ENCODE results near the gene SYNPO2L. TPM values are rescaled to one million over a fixed set of nuclear protein-coding genes. Genes with fewer than 3 reads are reported as not detected.
"Not testable (repeated sequence)": the region's sequence is repeated elsewhere in the genome, so short reads cannot be mapped to it uniquely, and the experiment has no call there.

The SYNPO2L gene, protein sequence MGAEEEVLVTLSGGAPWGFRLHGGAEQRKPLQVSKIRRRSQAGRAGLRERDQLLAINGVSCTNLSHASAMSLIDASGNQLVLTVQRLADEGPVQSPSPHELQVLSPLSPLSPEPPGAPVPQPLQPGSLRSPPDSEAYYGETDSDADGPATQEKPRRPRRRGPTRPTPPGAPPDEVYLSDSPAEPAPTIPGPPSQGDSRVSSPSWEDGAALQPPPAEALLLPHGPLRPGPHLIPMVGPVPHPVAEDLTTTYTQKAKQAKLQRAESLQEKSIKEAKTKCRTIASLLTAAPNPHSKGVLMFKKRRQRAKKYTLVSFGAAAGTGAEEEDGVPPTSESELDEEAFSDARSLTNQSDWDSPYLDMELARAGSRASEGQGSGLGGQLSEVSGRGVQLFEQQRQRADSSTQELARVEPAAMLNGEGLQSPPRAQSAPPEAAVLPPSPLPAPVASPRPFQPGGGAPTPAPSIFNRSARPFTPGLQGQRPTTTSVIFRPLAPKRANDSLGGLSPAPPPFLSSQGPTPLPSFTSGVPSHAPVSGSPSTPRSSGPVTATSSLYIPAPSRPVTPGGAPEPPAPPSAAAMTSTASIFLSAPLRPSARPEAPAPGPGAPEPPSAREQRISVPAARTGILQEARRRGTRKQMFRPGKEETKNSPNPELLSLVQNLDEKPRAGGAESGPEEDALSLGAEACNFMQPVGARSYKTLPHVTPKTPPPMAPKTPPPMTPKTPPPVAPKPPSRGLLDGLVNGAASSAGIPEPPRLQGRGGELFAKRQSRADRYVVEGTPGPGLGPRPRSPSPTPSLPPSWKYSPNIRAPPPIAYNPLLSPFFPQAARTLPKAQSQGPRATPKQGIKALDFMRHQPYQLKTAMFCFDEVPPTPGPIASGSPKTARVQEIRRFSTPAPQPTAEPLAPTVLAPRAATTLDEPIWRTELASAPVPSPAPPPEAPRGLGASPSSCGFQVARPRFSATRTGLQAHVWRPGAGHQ
- under 0.01 TPM in 1 of 2 replicates, not detected in the other for total RNA-seq

DNA sequence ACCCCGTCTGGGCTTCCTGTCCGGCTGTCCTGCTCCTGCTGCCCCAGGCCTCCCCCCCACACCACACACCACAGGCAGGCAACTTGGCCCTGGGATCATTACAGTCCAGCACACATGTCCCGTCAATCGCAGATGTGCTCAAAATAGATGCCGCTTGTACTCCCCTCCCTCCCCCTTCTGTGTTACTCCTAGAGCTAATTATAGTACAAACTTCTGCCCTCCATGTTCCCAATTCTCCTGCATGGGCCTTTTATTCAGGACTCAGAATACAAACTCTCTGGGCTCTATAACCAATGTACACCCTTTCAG is at the start of gene SYNPO2L:
Gene SYNPO2L, minus strand, starts transcription at position 40 of the 309 bp plus-strand sequence. CDS start 107 bp downstream, outside the sequence.
- TF ChIP-seq CTCF (IDR thresholded peaks at IDR 0.05; ENCODE audit: insufficient read depth, low read length, severe bottlenecking): no peak
- no peaks in the 10 kb centered on the region for H3K27me3 ChIP-seq (ENCODE audit: control insufficient read depth, insufficient read depth, low read length)
- H3K4me3 ChIP-seq (ENCODE audit: low read depth, low read length): no peak within 1 kb of the TSS
- no peak for FAIRE-seq
- no peaks in the 10 kb centered on the region for H3K36me3 ChIP-seq (ENCODE audit: control insufficient read depth, insufficient read depth, low read length)
- DNase-seq (ENCODE audit: low read depth): no peak

DNA sequence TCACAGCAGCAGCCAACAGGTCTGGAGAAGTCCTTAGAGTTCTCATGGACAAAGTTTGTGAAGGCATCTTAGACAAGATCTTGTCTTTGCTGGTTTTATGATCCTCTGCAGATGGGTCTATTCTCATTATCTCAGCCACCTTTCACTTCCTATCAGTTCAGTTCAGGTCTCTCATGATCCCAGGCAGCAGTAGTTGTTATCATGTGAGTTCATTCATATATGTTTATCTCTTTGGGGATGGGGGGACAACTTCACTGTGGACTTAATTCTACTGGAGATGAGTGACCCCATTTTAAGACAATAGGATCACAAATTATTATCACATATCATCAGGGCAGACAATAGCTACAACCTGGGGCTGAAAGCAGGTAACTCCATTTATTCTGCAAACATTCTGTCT is 48.1 kb upstream of the SYNPO2L start:
- FAIRE-seq; H3K36me3 ChIP-seq (ENCODE audit: control insufficient read depth, insufficient read depth, low read length); DNase-seq (ENCODE audit: low read depth); H3K27me3 ChIP-seq (ENCODE audit: control insufficient read depth, insufficient read depth, low read length); H3K4me3 ChIP-seq (ENCODE audit: low read depth, low read length): not testable (repeated sequence)

GRCh38 chr10:73698819-73699218 is 43.0 kb upstream of the SYNPO2L start:
- H3K4me3 ChIP-seq (ENCODE audit: low read depth, low read length); FAIRE-seq; DNase-seq (ENCODE audit: low read depth); H3K27me3 ChIP-seq (ENCODE audit: control insufficient read depth, insufficient read depth, low read length); H3K36me3 ChIP-seq (ENCODE audit: control insufficient read depth, insufficient read depth, low read length): not testable (repeated sequence)

GRCh38 chr10:73697675-73698159 is 41.9 kb upstream of the SYNPO2L start, which contains the start of gene AGAP5:
TSS of gene AGAP5 (minus strand) at chr10:73698109. CDS start at chr10:73697755, 354 bp downstream.
- not testable (repeated sequence) for H3K36me3 ChIP-seq (ENCODE audit: control insufficient read depth, insufficient read depth, low read length); FAIRE-seq; H3K27me3 ChIP-seq (ENCODE audit: control insufficient read depth, insufficient read depth, low read length); DNase-seq (ENCODE audit: low read depth); H3K4me3 ChIP-seq (ENCODE audit: low read depth, low read length)

DNA sequence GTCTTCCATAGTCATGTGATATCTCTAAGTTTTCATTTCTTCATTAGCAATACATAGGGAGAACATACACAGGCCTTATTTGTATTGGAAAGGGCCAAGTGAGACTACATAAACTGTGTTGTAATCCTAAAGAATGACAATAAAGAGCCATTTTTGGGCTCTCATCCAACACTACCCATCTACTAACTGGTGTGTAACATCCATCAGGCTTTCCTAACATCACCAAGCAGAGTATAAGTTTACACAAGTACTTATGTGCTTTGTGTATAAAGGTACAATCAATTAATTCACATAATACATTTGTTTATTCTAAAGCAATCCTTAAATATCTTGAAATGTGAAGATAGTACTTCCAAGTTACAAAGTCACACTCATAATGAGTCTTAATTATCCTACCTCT is 39.5 kb upstream of the SYNPO2L start:
- not testable (repeated sequence) for H3K4me3 ChIP-seq (ENCODE audit: low read depth, low read length); DNase-seq (ENCODE audit: low read depth); FAIRE-seq; H3K27me3 ChIP-seq (ENCODE audit: control insufficient read depth, insufficient read depth, low read length); H3K36me3 ChIP-seq (ENCODE audit: control insufficient read depth, insufficient read depth, low read length)

GRCh38 chr10:73690755-73691154 is 34.9 kb upstream of the SYNPO2L start:
- not testable (repeated sequence) for FAIRE-seq

GRCh38 chr10:73689596-73689995 is 33.8 kb upstream of the SYNPO2L start:
- DNase-seq (ENCODE audit: low read depth); FAIRE-seq: not testable (repeated sequence)

More at GRCh38 chr10:73690755-73691154, 34.9 kb upstream of the SYNPO2L start:
- DNase-seq (ENCODE audit: low read depth); H3K4me3 ChIP-seq (ENCODE audit: low read depth, low read length); H3K27me3 ChIP-seq (ENCODE audit: control insufficient read depth, insufficient read depth, low read length); H3K36me3 ChIP-seq (ENCODE audit: control insufficient read depth, insufficient read depth, low read length): not testable (repeated sequence)

GRCh38 chr10:73687641-73688040 is 31.8 kb upstream of the SYNPO2L start:
- not testable (repeated sequence) for H3K36me3 ChIP-seq (ENCODE audit: control insufficient read depth, insufficient read depth, low read length); DNase-seq (ENCODE audit: low read depth); H3K4me3 ChIP-seq (ENCODE audit: low read depth, low read length); H3K27me3 ChIP-seq (ENCODE audit: control insufficient read depth, insufficient read depth, low read length); FAIRE-seq

More at GRCh38 chr10:73689596-73689995, 33.8 kb upstream of the SYNPO2L start:
- not testable (repeated sequence) for H3K4me3 ChIP-seq (ENCODE audit: low read depth, low read length); H3K27me3 ChIP-seq (ENCODE audit: control insufficient read depth, insufficient read depth, low read length); H3K36me3 ChIP-seq (ENCODE audit: control insufficient read depth, insufficient read depth, low read length)

DNA sequence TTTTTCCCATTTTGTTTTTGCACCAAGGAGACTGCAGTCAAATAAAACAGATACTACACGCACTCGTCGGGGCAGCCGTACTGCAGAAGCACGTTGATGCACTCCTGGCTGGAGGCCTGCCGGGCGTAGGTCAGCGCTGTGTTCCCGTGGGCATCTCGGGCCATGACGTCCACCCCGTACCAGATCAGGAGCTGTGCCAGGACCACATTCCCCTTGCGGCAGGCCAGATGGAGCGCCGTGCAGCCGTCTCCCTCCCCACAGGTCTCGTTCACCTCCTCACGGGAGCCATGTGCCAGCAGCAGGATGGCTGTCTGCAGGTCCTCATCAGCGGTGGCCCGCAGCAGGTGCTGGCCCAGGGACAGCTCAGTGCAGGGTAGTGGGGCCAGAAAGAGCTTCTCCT is 18.7 kb upstream of the SYNPO2L start:
- DNase-seq (ENCODE audit: low read depth); H3K36me3 ChIP-seq (ENCODE audit: control insufficient read depth, insufficient read depth, low read length); FAIRE-seq: not testable (repeated sequence)

GRCh38 chr10:73668378-73668777 is 12.5 kb upstream of the SYNPO2L start:
- FAIRE-seq; H3K27me3 ChIP-seq (ENCODE audit: control insufficient read depth, insufficient read depth, low read length); H3K4me3 ChIP-seq (ENCODE audit: low read depth, low read length); DNase-seq (ENCODE audit: low read depth); H3K36me3 ChIP-seq (ENCODE audit: control insufficient read depth, insufficient read depth, low read length): not testable (repeated sequence)

More for the DNA sequence above, 18.7 kb upstream of the SYNPO2L start:
- not testable (repeated sequence) for H3K4me3 ChIP-seq (ENCODE audit: low read depth, low read length); H3K27me3 ChIP-seq (ENCODE audit: control insufficient read depth, insufficient read depth, low read length)

DNA sequence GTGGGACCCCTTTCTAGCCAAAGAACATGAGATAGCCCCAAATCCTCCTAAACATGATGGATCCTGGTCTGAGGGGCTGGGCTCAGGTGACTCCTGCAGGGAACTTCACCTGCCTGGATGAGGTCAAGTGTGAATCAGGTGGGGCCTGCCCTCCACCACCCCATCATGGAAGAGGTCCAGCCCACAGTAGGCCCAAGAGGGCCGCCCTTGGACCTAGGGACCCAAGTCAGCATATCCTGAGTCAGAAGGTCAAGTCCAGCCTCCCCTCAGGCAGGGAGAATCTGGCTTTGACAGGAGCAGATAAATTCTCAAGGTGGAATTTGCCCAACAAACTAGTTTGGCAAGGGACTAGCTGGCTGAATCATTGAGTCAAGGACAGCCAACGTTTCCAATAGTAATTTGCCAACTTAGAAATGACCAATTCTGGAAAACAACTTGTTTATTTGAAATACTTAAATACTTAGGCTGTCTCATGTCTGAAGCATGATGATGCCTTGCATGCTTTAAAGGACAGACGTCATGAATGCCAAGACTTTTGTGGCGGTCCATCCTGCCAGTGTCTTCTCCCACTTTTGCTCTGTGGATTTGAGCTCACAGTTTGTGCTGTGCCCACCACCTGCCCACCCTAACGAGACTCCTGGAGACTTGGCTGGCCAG is 10.5 kb upstream of the SYNPO2L start:
- H3K4me3 ChIP-seq (ENCODE audit: low read depth, low read length); H3K27me3 ChIP-seq (ENCODE audit: control insufficient read depth, insufficient read depth, low read length); H3K36me3 ChIP-seq (ENCODE audit: control insufficient read depth, insufficient read depth, low read length); FAIRE-seq; DNase-seq (ENCODE audit: low read depth): not testable (repeated sequence)

DNA sequence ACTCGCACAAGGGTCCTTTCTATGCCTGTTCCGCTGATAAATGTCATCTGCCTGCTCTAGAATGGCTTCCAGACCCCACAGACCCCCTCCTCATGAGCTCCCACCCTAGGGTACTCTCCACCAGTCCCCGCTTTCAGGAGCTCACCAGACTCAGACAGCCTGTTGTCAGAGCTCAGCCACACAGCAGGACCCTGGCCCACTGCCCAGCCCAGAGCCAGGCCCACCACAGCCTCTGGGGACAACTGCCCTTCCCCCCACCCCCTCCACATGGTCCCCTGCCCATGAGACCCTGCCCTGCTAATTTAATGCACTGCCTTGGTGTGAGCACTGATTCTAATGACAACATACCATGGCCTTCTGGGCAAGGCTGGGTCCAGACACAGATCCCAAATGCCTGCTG is 9.8 kb upstream of the SYNPO2L start:
- FAIRE-seq: not testable (repeated sequence)

More for the DNA sequence above, 9.8 kb upstream of the SYNPO2L start:
- not testable (repeated sequence) for DNase-seq (ENCODE audit: low read depth); H3K4me3 ChIP-seq (ENCODE audit: low read depth, low read length); H3K36me3 ChIP-seq (ENCODE audit: control insufficient read depth, insufficient read depth, low read length); H3K27me3 ChIP-seq (ENCODE audit: control insufficient read depth, insufficient read depth, low read length)

All from bronchial epithelial cell (primary cell).